ENCODE results near the gene SAA4.

DNA sequence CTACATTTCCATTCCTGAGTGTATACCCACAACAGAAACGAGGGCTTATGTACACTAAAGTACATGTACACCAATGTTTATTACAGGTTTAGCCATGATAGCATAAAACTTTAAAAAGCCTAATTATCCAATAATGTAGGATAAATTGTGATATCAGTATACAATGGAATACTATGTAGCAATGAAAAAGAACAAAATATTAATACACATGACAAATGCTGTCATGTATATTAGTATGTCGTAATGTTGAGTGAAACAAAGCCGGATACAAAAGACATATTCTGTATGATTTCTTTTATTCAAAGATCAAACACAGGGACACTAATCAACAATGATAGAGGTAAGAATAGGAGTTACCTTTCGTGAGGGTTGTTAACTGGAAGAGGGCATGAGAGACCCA is 2.7 kb downstream of the SAA4 start:
- TF ChIP-seq JUN (IDR thresholded peaks at IDR 0.05): no peak
- TF ChIP-seq POLR2AphosphoS2 (conservative IDR thresholded peaks at IDR 0.05; ENCODE audit: low read length): no peak
- no peak for TF ChIP-seq PHF8 (IDR thresholded peaks at IDR 0.05; ENCODE audit: borderline replicate concordance, low read depth)
- TF ChIP-seq KDM5A (IDR thresholded peaks at IDR 0.05): no peak
- TF ChIP-seq, protein P1, sequence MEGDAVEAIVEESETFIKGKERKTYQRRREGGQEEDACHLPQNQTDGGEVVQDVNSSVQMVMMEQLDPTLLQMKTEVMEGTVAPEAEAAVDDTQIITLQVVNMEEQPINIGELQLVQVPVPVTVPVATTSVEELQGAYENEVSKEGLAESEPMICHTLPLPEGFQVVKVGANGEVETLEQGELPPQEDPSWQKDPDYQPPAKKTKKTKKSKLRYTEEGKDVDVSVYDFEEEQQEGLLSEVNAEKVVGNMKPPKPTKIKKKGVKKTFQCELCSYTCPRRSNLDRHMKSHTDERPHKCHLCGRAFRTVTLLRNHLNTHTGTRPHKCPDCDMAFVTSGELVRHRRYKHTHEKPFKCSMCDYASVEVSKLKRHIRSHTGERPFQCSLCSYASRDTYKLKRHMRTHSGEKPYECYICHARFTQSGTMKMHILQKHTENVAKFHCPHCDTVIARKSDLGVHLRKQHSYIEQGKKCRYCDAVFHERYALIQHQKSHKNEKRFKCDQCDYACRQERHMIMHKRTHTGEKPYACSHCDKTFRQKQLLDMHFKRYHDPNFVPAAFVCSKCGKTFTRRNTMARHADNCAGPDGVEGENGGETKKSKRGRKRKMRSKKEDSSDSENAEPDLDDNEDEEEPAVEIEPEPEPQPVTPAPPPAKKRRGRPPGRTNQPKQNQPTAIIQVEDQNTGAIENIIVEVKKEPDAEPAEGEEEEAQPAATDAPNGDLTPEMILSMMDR (IDR thresholded peaks at IDR 0.05): no peak
- no peak for TF ChIP-seq MYC (IDR thresholded peaks at IDR 0.05; ENCODE audit: borderline replicate concordance, low read length)
- no peak for TF ChIP-seq HOXA7 (CRISPR knock-in tag; IDR thresholded peaks at IDR 0.05)
- TF ChIP-seq POLR2A (IDR thresholded peaks at IDR 0.05; ENCODE audit: low read length): no peak
- TF ChIP-seq EP300 (IDR thresholded peaks at IDR 0.05): no peak
